Sigmoid colon (tissue), 4 donors: ENCODE data around the gene UBXN4.

Experiments
- CTCF ChIP-seq, 4 experiments: fragments of 450-650 bp in 3 of 4; fragments of 200-600 bp in 1 of 4; IDR thresholded peaks; one replicate each; pipeline ENCODE4 v1.5.1; 2016 to 2019; ENCODE audit warnings: antibody characterized with exemption in 4 of 4, mild to moderate bottlenecking in 3 of 4, moderate library complexity in 2 of 4
- POLR2A ChIP-seq, 2 donors: fragments of 450-650 bp; IDR thresholded peaks; one replicate each; pipeline ENCODE4 v1.6.1; 2016; ENCODE audit warnings: antibody characterized with exemption in 2 of 2, mild to moderate bottlenecking in 2 of 2, moderate library complexity in 2 of 2
- POLR2AphosphoS5 ChIP-seq, 4 donors: sonication (generic); formaldehyde crosslinking; IDR thresholded peaks; one replicate each; pipeline ENCODE4 v1.6.1; 2017; ENCODE audit warnings: antibody characterized with exemption in 4 of 4

DNA sequence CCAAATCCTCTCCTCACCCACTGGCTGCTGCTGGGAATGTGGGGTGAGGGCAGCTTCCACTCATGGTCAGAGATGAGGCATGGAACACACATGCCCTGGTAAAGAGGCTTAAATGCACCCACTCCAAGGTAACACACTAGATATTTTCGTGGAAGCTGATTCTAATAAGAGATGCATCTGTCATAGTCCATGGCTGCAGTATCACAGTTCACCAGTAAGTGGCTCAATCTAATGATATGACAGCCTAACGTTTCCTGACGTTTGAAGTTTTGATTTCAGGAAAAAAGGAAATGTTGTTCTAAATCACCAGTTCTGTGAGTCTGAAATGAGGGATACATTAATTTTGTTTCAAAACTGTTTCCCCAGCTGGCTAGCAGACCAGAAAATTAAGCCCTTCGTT, 57.1 kb downstream of the UBXN4 start:
- TF ChIP-seq POLR2A (IDR thresholded peaks at IDR 0.05): no peak
- TF ChIP-seq CTCF (IDR thresholded peaks at IDR 0.05): no peak
- no peak for TF ChIP-seq POLR2AphosphoS5 (IDR thresholded peaks at IDR 0.05)
